ENCODE results near the gene MYO16.
"Not testable (repeated sequence)": the region's sequence is repeated elsewhere in the genome, so short reads cannot be mapped to it uniquely, and the experiment has no call there.

DNA sequence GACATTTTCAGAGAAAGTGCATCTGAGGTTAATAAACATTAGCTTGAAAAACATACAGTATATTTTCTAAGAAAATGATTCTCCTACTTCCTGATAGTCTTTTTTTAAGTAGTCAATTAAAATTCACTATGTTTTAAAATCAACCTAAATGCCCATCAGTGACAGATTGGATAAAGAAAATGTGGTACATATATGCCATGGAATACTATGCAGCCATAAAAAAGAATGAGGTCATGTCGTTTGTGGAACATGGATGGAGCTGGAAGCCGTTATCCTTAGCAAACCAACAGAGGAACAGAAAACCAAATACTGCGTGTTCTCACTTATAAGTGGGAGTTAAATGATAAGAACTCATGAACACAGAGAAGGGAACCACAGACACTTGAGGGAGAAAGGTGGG, 462.8 kb downstream of the MYO16 start:
- TF ChIP-seq, protein P1, sequence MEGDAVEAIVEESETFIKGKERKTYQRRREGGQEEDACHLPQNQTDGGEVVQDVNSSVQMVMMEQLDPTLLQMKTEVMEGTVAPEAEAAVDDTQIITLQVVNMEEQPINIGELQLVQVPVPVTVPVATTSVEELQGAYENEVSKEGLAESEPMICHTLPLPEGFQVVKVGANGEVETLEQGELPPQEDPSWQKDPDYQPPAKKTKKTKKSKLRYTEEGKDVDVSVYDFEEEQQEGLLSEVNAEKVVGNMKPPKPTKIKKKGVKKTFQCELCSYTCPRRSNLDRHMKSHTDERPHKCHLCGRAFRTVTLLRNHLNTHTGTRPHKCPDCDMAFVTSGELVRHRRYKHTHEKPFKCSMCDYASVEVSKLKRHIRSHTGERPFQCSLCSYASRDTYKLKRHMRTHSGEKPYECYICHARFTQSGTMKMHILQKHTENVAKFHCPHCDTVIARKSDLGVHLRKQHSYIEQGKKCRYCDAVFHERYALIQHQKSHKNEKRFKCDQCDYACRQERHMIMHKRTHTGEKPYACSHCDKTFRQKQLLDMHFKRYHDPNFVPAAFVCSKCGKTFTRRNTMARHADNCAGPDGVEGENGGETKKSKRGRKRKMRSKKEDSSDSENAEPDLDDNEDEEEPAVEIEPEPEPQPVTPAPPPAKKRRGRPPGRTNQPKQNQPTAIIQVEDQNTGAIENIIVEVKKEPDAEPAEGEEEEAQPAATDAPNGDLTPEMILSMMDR (IDR thresholded peaks at IDR 0.05) = not testable (repeated sequence)
- TF ChIP-seq POLR2A (IDR thresholded peaks at IDR 0.05) = not testable (repeated sequence)
